ENCODE results near the gene PHF3.

PHF3 gene

GRCh38 chr6:63743691-63744090 lies 108.1 kb downstream of the PHF3 start:
- TF ChIP-seq GATA3 (IDR thresholded peaks at IDR 0.05; ENCODE audit: low read depth, low read length) (no peak), GATA2 (IDR thresholded peaks at IDR 0.05; ENCODE audit: low read depth, low read length) (no peak)

- TF ChIP-seq GATA3 (IDR thresholded peaks at IDR 0.05; ENCODE audit: low read depth, low read length) (no peak), GATA2 (IDR thresholded peaks at IDR 0.05; ENCODE audit: low read depth, low read length) (no peak)
These were observed 109.2 kb downstream of the PHF3 start for GRCh38 chr6:63744810-63745209.

DNA sequence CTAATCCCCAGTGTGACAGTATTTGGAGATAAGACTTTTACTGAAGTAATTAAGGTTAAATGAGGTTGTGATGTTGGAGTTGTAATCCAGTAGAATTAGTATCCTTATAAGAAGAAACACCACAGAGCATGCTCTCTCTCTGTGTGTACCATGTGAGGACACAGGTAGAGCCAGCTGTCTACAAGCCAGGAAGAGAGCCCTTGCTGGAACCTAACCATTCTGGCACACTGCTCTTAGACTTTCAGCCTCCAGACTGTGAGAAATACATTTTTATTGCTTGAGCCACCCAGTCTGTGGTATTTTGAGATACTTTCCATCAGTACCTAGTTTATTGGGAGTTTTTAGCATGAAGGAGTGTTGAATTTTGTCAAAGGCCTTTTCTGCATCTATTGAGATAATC lies 110.2 kb downstream of the PHF3 start:
- TF ChIP-seq GATA2 (IDR thresholded peaks at IDR 0.05; ENCODE audit: low read depth, low read length) (no peak), GATA3 (IDR thresholded peaks at IDR 0.05; ENCODE audit: low read depth, low read length) (no peak)

DNA sequence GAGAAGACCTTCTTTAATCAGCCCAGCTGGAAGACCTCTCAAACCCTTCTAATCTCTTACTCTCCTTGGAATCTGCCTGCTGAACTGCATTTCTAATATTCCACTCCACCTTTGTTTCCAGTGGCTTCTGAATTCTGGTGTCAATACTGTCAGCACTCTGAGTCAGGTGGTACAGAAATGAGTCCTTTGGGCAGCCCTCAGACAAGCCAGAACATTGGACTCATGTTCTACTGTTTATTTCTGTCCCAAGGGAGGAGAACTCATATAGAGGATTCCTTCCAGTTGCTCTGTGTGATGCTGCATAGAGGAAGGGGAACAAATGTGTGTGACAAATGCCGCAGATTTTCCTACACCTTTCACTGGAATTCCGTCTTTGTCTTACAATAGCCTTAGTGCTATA lies 114.8 kb downstream of the PHF3 start:
- TF ChIP-seq GATA3 (IDR thresholded peaks at IDR 0.05; ENCODE audit: low read depth, low read length) (no peak), GATA2 (IDR thresholded peaks at IDR 0.05; ENCODE audit: low read depth, low read length) (no peak)

DNA sequence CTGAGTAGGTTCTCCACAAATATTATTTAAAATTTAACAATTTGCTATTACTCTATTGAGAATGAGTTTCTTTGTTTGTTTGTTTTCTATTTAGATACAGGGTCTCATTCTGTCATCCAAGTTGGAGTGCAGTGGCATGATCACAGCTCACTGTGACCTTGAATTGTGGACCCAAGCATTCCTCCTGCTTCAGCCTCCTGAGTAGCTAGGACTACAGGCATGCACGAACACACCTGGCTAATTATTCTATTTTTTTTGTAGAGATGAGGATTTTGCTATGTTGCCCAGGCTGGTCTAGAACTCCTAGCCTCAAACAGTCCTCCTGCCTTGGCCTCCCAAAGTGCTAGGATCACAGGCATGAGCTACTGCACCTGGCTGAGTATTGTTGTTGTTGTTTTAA lies 122.2 kb downstream of the PHF3 start:
- TF ChIP-seq GATA3 (IDR thresholded peaks at IDR 0.05; ENCODE audit: low read depth, low read length) = no peak
- no peak for TF ChIP-seq GATA2 (IDR thresholded peaks at IDR 0.05; ENCODE audit: low read depth, low read length)

DNA sequence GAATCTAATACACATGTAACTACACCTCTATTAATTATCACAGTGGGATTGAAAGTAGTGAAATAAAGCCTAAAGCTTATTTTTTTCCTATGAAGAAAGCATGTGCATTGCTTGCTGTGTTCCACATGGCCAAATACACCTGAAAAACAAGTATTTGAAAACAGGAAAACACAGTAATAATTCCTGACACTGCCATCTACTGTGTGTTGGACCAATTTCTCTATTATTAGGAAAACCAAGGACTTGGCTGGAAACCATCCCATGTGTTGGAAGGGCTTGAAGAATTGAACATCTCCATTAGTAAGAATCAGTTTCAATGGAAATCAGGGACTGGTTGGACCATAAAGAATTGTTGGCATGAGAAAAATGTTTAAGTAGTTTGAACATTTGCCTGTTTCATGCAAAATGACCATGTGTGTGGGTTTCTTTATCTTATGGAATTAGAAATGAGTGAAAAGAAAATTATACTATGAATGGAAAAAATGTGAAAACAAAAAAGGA lies 124.1 kb downstream of the PHF3 start:
- TF ChIP-seq GATA2 (IDR thresholded peaks at IDR 0.05; ENCODE audit: low read depth, low read length) = no peak
- no peak for TF ChIP-seq GATA3 (IDR thresholded peaks at IDR 0.05; ENCODE audit: low read depth, low read length)

- TF ChIP-seq GATA3 (IDR thresholded peaks at IDR 0.05; ENCODE audit: low read depth, low read length) (no peak), GATA2 (IDR thresholded peaks at IDR 0.05; ENCODE audit: low read depth, low read length) (no peak)
These were observed 124.6 kb downstream of the PHF3 start for GRCh38 chr6:63760199-63760598.

GRCh38 chr6:63764318-63764916 lies 128.8 kb downstream of the PHF3 start:
- no peak for TF ChIP-seq GATA2 (IDR thresholded peaks at IDR 0.05; ENCODE audit: low read depth, low read length)
- TF ChIP-seq GATA3 (IDR thresholded peaks at IDR 0.05; ENCODE audit: low read depth, low read length) = no peak

Data from SH-SY5Y (cell line).